K562 (cell line): ENCODE measurements around the gene CLCN2. TPM values are rescaled to one million over a fixed set of nuclear protein-coding genes. Genes with fewer than 3 reads are reported as not detected.

Experiments
- ARNT ChIP-seq, 2 experiments: fragments of 450-650 bp; IDR thresholded peaks; 2 replicates each; pipeline ENCODE4 v1.6.1; 2016; ENCODE audit warnings: mild to moderate bottlenecking in 1 of 2
- CBX5 ChIP-seq: IDR thresholded peaks from 2 replicates; pipeline ENCODE4 v1.6.1; 2014; ENCODE audit warnings: low read depth, borderline replicate concordance
- DEAF1 ChIP-seq: fragments of 450-650 bp; formaldehyde crosslinking; IDR thresholded peaks from 2 replicates; pipeline ENCODE4 v1.4.0; 2020; ENCODE audit warnings: mild to moderate bottlenecking, moderate library complexity
- GATAD2B ChIP-seq: fragments of 450-650 bp; IDR thresholded peaks from 2 replicates; pipeline ENCODE4 v1.6.1; 2017; ENCODE audit warnings: mild to moderate bottlenecking, borderline replicate concordance
- JUND ChIP-seq, 2 experiments: IDR thresholded peaks; 2 replicates in 1 of 2; 3 replicates in 1 of 2; pipeline ENCODE4 v1.6.1; 2011; ENCODE audit warnings: borderline replicate concordance in 2 of 2, low read depth in 2 of 2, low read length in 2 of 2, improper control_type of control experiment in 1 of 2, missing biosample characterization in 1 of 2, missing genetic modification characterization in 1 of 2, missing genetic modification reagents in 1 of 2
- MAX ChIP-seq: sonication (generic); formaldehyde crosslinking; IDR thresholded peaks from 2 replicates; pipeline ENCODE4 v1.9.0; 2022; ENCODE audit warnings: mild to moderate bottlenecking, missing genetic modification reagents
- MBD2 ChIP-seq: sonication (generic); IDR thresholded peaks from 2 replicates; pipeline ENCODE4 v1.6.1; 2016; ENCODE audit warnings: low read depth, borderline replicate concordance
- MEIS2 ChIP-seq: fragments of 450-650 bp; IDR thresholded peaks from 2 replicates; pipeline ENCODE4 v1.6.1; 2014; ENCODE audit warnings: mild to moderate bottlenecking; ENCODE audit not compliant: partially characterized antibody
- MYC ChIP-seq, 2 experiments: fragments of 250-450 bp in 1 of 2; sonication (Bioruptor Pico) in 1 of 2; IDR thresholded peaks; 2 replicates each; pipeline versions ENCODE4 v1.5.1 to v1.6.1; 2012 to 2021; ENCODE audit warnings: low read depth in 2 of 2, borderline replicate concordance in 1 of 2, improper control_type of control experiment in 1 of 2, low read length in 1 of 2, mild to moderate bottlenecking in 1 of 2, moderate library complexity in 1 of 2
- NR2C2 ChIP-seq, 2 experiments: fragments of 200-800 bp in 1 of 2; sonication (Bioruptor generic) in 1 of 2; sonication (generic) in 1 of 2; formaldehyde crosslinking in 1 of 2; IDR thresholded peaks; 2 replicates each; pipeline versions ENCODE4 v1.6.1 to v1.8.0; 2016 to 2022; ENCODE audit warnings: mild to moderate bottlenecking in 1 of 2, missing compliant biosample characterization in 1 of 2, missing genetic modification characterization in 1 of 2, missing genetic modification reagents in 1 of 2
- POLR2G ChIP-seq: fragments of 200-400 bp; formaldehyde crosslinking; IDR thresholded peaks from 2 replicates; pipeline ENCODE4 v1.6.1; 2017; ENCODE audit warnings: low read depth, mild to moderate bottlenecking, antibody characterized with exemption, low read length, moderate library complexity
- RAD21 ChIP-seq, 2 experiments: fragments of 250-450 bp in 1 of 2; fragments of 450-650 bp in 1 of 2; sonication (Bioruptor Pico) in 1 of 2; formaldehyde crosslinking in 1 of 2; IDR thresholded peaks in 1 of 2; conservative IDR thresholded peaks in 1 of 2; 2 replicates each; pipeline versions ENCODE4 v1.4.0 to v1.8.0; 2020 to 2022; ENCODE audit warnings: mild to moderate bottlenecking in 2 of 2, moderate library complexity in 1 of 2
- RHOXF2B ChIP-seq: fragments of 250-450 bp; sonication (Bioruptor Pico); conservative IDR thresholded peaks from 2 replicates; pipeline ENCODE4 v1.5.1; 2021
- SFPQ ChIP-seq: fragments of 200-400 bp; formaldehyde crosslinking; IDR thresholded peaks from 2 replicates; pipeline ENCODE4 v1.6.1; 2017; ENCODE audit warnings: mild to moderate bottlenecking, low read depth, low read length, moderate library complexity
- SP1 ChIP-seq: sonication (generic); formaldehyde crosslinking; IDR thresholded peaks from 2 replicates; pipeline ENCODE4 v1.8.1; 2022; ENCODE audit warnings: mild to moderate bottlenecking, missing genetic modification reagents
- THAP12 ChIP-seq: fragments of 250-450 bp; sonication (Bioruptor Pico); IDR thresholded peaks from 2 replicates; pipeline ENCODE4 v1.9.0; 2021; ENCODE audit warnings: mild to moderate bottlenecking, inconsistent platforms
- ZBTB7A ChIP-seq: IDR thresholded peaks from 2 replicates; pipeline ENCODE4 v1.6.1; 2011; ENCODE audit warnings: low read depth, mild to moderate bottlenecking, low read length, moderate library complexity, borderline replicate concordance; ENCODE audit not compliant: control insufficient read depth
- ZNF165 ChIP-seq: fragments of 250-450 bp; sonication (Bioruptor Pico); IDR thresholded peaks from 2 replicates; pipeline ENCODE4 v1.4.0; 2020; ENCODE audit warnings: borderline replicate concordance
- polyA plus RNA-seq, 8 experiments: library from polyadenylated mRNA; depleted of rRNA in 4 of 8; stranded (reverse) in 5 of 8; unstranded in 3 of 8; fragments of >200 nt; fragmentation: Nextera tagmentation in 2 of 8; fragmentation: Illumina TruSeq in 1 of 8; extraction: Ambion mirVana in 2 of 8; extraction: Trizol in 1 of 8; gene quantifications; 2 replicates each; pipeline versions ENCODE4 v1.2.1 to v1.2.3, GENCODE V29; 2011 to 2014; ENCODE audit warnings: inconsistent platforms in 1 of 8, missing spikeins in 1 of 8
- total RNA-seq, 7 experiments: library from RNA; depleted of rRNA in 6 of 7; stranded (reverse); fragments of >200 nt in 6 of 7; fragmentation: Illumina TruSeq in 2 of 7; extraction: Trizol in 2 of 7; gene quantifications; 2 replicates each; pipeline versions ENCODE4 v1.2.1 to v1.2.3, GENCODE V29; 2011 to 2021; ENCODE audit warnings: low replicate concordance in 1 of 7

The CLCN2 gene
- total and polyA plus RNA-seq, 9 of the 15 experiments (the other 6 are each of a cell fraction or from before 2014, with no cell fraction given), result 0.10 to 14.0 (median 6.9) TPM

- TF ChIP-seq SFPQ (no peak), ZNF165 (CRISPR knock-in tag) (no peak), GATAD2B (no peak), MEIS2 (peak; percentile 20), ARNT (IDR thresholded peaks at IDR 0.05) (no peak), MAX (CRISPR knock-in tag) (0 out of 2 replicates have a peak, but pooled peaks have one; percentile 11), CBX5 (no peak), POLR2G (no peak), RHOXF2B (no peak), ZBTB7A (no peak), MYC (IDR thresholded peaks at IDR 0.05; ENCODE audit: low read depth, low read length) (0 out of 2 replicates have a peak, but pooled peaks have one; percentile 31), MYC (CRISPR knock-in tag; IDR thresholded peaks at IDR 0.05; ENCODE audit: borderline replicate concordance, low read depth) (no peak), THAP12 (CRISPR knock-in tag) (no peak), RAD21 (CRISPR knock-in tag; conservative IDR thresholded peaks at IDR 0.05 in 1 of 2, IDR thresholded peaks at IDR 0.05 in 1 of 2) (peak; percentile 85 to 97), MBD2 (no peak), DEAF1 (CRISPR knock-in tag) (peak; percentile 77), JUND (IDR thresholded peaks at IDR 0.05; ENCODE audit: borderline replicate concordance, low read depth, low read length) (peak; percentile 55; the same call in 1 of the 2 replicates), JUND (tag; IDR thresholded peaks at IDR 0.05; ENCODE audit: borderline replicate concordance, low read depth, low read length) (peak; percentile 50; the same call in 1 of the 3 replicates), SP1 (CRISPR knock-in tag) (0 out of 2 replicates have a peak, but pooled peaks have one; percentile 48), NR2C2 (CRISPR knock-in tag; IDR thresholded peaks at IDR 0.05) (peak; percentile 64; the same call in 1 of the 2 replicates), NR2C2 (tag; IDR thresholded peaks at IDR 0.05) (no peak)
Measured at GRCh38 chr3:184371570-184372018, 10.2 kb upstream of the CLCN2 start (continued).
